Adrenal gland (tissue), 12 donors: Measurements from ENCODE around the gene B9D1. TPM values are rescaled to one million over a fixed set of nuclear protein-coding genes. Genes with fewer than 3 reads are reported as not detected.

Experiments used
- DNase-seq, 7 donors: peaks; one replicate each; pipeline ENCODE4 v3.0.0-alpha.2; 2019 to 2020
- H3K27ac ChIP-seq, 5 donors: fragments of 200-600 bp; sonication (generic) in 4 of 5; 1 replicate in 3 of 5; 2 replicates in 2 of 5; pipeline versions ENCODE4 v1.5.1 to v1.8.0; 2016 to 2020; ENCODE audit warnings: mild to moderate bottlenecking in 1 of 5
- H3K27me3 ChIP-seq: fragments of 200-600 bp; 2 replicates; pipeline ENCODE4 v1.8.0; 2021
- H3K36me3 ChIP-seq, 2 donors: fragments of 200-600 bp; replicated peaks in 1 of 2; 1 replicate in 1 of 2; 2 replicates in 1 of 2; pipeline versions ENCODE4 v1.5.1 to v1.8.0; 2018 to 2022
- H3K4me1 ChIP-seq, 2 donors: fragments of 200-600 bp; replicated peaks in 1 of 2; 1 replicate in 1 of 2; 2 replicates in 1 of 2; pipeline versions ENCODE4 v1.5.1 to v1.8.0; 2018 to 2021
- H3K4me3 ChIP-seq, 4 donors: fragments of 200-600 bp; sonication (generic) in 3 of 4; one replicate each; pipeline ENCODE4 v1.5.1; 2016 to 2018
- H3K9me3 ChIP-seq, 3 donors: fragments of 200-600 bp; sonication (generic) in 1 of 3; replicated peaks in 1 of 3; 1 replicate in 2 of 3; 2 replicates in 1 of 3; pipeline versions ENCODE4 v1.5.1 to v1.8.0; 2016 to 2021
- POLR2A ChIP-seq, 2 donors: fragments of 450-650 bp; IDR thresholded peaks; one replicate each; pipeline ENCODE4 v1.6.1; 2017; ENCODE audit warnings: antibody characterized with exemption in 2 of 2, mild to moderate bottlenecking in 2 of 2, moderate library complexity in 1 of 2
- WGBS, 4 donors: extraction: QIAGEN DNeasy Blood & Tissue Kit in 2 of 4; methylation state at CpG; one replicate each; pipeline versions ENCODE4 v1.1.5 to v1.1.7; 2013 to 2017; 5-methylcytosine and 5-hydroxymethylcytosine counted together
- intact Hi-C, 2 donors: fragments of 100-400 bp; cut with DNase I; formaldehyde crosslinking; loops; one replicate each; pipeline versions ENCODE4 v1.14.1 to v1.15.0; 2022 to 2023
- polyA plus RNA-seq, 3 donors: library from polyadenylated mRNA; stranded (reverse); fragments of 200-250 nt in 2 of 3; fragments of 350-450 nt in 1 of 3; fragmentation: Illumina TruSeq in 1 of 3; extraction: RNeasy Lipid Tissue Mini Kit (QIAGEN cat#74804) in 1 of 3; gene quantifications; one replicate each; pipeline ENCODE4 v1.2.3, GENCODE V29; 2013 to 2014
- total RNA-seq, 9 donors: library from RNA; depleted of rRNA in 4 of 9; stranded (reverse); fragments of >200 nt in 4 of 9; fragments of 120-200 nt in 1 of 9; fragmentation: NEBNext Ultra II Directional in 1 of 9; extraction: Animal tissue kit (Norgen Biotek cat#: 25700) in 1 of 9; gene quantifications; one replicate each; pipeline versions ENCODE4 v1.1.0 to v1.2.4, GENCODE V29; 2013 to 2023
- TF ChIP-seq, protein P1 (sequence below), 6 experiments: fragments of 450-650 bp in 4 of 6; fragments of 200-600 bp in 2 of 6; sonication (generic) in 1 of 6; IDR thresholded peaks; 1 replicate in 5 of 6; 2 replicates in 1 of 6; pipeline versions ENCODE4 v1.5.1 to v1.8.0; 2016 to 2021; ENCODE audit warnings: antibody characterized with exemption in 6 of 6, mild to moderate bottlenecking in 2 of 6, moderate library complexity in 1 of 6
- donor health status: healthy with polysubstance abuse.
- donor health status: Bipolar disorder and iron deficiency.
- donor health status: DM: yes; HTN: yes; CAD: no.
- donor health status: DM: no; HTN: no; CAD: no.
- donor health status: DM: no; HTN: no; CAD: no.
- donor health status: DM: yes; HTN: yes; CAD: no.

Gene B9D1
- total and polyA plus RNA-seq, 12 donors, result 19.3 to 67.7 (median 30.1) TPM

DNA sequence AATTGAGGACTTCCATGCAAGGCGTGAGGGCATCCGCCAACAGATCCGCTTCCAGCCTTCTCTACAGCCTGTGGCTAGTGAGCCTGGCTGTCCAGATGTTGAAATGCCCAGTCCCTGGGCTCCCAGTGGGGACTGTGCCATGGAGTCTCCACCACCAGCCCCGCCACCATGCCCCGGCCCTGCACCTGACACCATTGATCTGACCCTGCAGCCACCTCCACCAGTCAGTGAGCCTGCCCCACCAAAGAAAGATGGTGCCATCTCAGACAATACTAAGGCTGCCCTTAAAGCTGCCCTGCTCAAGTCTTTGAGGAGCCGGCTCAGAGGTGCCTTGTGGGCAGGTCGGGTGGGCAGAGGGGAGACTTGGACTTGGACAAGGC, 18.8 kb upstream of the B9D1 start:
- intact Hi-C loops, result no loop called here
- no peak overlapping the region for H3K27ac ChIP-seq
- WGBS, 4 donors, result 83 to 95% (median 94%) methylated on average over 3 to 7 of the region's 7 CpGs
- TF ChIP-seq, protein P1, sequence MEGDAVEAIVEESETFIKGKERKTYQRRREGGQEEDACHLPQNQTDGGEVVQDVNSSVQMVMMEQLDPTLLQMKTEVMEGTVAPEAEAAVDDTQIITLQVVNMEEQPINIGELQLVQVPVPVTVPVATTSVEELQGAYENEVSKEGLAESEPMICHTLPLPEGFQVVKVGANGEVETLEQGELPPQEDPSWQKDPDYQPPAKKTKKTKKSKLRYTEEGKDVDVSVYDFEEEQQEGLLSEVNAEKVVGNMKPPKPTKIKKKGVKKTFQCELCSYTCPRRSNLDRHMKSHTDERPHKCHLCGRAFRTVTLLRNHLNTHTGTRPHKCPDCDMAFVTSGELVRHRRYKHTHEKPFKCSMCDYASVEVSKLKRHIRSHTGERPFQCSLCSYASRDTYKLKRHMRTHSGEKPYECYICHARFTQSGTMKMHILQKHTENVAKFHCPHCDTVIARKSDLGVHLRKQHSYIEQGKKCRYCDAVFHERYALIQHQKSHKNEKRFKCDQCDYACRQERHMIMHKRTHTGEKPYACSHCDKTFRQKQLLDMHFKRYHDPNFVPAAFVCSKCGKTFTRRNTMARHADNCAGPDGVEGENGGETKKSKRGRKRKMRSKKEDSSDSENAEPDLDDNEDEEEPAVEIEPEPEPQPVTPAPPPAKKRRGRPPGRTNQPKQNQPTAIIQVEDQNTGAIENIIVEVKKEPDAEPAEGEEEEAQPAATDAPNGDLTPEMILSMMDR (IDR thresholded peaks at IDR 0.05), result no peak
- no peak for TF ChIP-seq POLR2A (IDR thresholded peaks at IDR 0.05)
- no peak overlapping the region for H3K4me3 ChIP-seq
- H3K27me3 ChIP-seq, result no peaks in the 10 kb centered on the region
- peaks cover 0 to 53% of the 10 kb centered on the region in 2 donors for H3K36me3 ChIP-seq
- H3K9me3 ChIP-seq, result no peaks in the 10 kb centered on the region
- peak in 3 of 7 donors; percentile 10 to 45 (median 27) for DNase-seq
- H3K4me1 ChIP-seq, result peaks cover 16 to 45% of the 10 kb centered on the region in 2 donors

DNA sequence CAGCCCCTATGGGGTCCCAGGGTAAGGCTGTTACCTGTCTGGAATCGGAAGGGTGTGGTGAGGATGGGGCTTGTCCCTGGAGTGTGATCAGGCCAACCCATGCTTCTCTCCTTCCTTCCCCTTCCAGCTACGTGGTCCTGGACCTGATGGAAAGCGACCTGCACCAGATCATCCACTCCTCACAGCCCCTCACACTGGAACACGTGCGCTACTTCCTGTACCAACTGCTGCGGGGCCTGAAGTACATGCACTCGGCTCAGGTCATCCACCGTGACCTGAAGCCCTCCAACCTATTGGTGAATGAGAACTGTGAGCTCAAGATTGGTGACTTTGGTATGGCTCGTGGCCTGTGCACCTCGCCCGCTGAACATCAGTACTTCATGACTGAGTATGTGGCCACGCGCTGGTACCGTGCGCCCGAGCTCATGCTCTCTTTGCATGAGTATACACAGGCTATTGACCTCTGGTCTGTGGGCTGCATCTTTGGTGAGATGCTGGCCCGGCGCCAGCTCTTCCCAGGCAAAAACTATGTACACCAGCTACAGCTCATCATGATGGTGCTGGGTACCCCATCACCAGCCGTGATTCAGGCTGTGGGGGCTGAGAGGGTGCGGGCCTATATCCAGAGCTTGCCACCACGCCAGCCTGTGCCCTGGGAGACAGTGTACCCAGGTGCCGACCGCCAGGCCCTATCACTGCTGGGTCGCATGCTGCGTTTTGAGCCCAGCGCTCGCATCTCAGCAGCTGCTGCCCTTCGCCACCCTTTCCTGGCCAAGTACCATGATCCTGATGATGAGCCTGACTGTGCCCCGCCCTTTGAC, 18.2 kb upstream of the B9D1 start:
- H3K4me1 ChIP-seq, result peaks cover 10 to 38% of the 10 kb centered on the region in 2 donors
- TF ChIP-seq POLR2A (IDR thresholded peaks at IDR 0.05), result no peak
- TF ChIP-seq, protein P1 (IDR thresholded peaks at IDR 0.05), result no peak
- no peak overlapping the region for H3K27ac ChIP-seq
- intact Hi-C loops, result no loop called here
- 88 to 93% (median 91%) methylated on average over 13 to 29 of the region's 29 CpGs for WGBS, 4 donors
- H3K27me3 ChIP-seq, result no peaks in the 10 kb centered on the region
- no peaks in the 10 kb centered on the region for H3K9me3 ChIP-seq
- no peak overlapping the region for H3K4me3 ChIP-seq
- H3K36me3 ChIP-seq, result peaks cover 0 to 53% of the 10 kb centered on the region in 2 donors
- peak in 5 of 7 donors; percentile 12 to 56 (median 24) for DNase-seq

DNA sequence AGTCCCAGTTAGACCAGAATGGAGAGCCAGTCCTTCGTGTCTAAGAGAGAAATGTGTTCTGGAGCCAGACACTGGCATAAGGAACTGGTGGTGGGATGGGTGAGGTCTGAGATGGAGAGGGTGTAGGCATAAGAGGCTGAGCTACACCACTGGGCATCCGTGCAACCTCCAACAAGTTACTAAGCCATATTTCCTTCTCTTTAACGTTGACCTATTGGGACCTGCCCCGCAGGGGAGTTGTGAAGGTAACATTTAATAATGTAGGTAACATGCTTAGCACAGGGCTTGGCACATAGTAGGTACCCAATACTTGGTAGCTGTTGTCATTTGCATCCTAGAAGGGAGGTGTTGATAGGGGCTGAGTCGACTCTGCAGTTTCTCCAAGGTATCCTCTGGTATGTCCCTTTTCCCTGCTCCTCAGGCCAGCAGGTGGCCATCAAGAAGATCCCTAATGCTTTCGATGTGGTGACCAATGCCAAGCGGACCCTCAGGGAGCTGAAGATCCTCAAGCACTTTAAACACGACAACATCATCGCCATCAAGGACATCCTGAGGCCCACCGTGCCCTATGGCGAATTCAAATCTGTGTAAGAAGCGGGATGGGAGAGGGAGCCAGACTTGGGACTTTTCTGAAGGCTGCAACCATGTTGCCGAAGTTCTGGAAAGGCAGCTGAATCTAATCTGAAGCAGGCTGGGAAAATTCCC, 17.0 kb upstream of the B9D1 start:
- no peaks in the 10 kb centered on the region for H3K27me3 ChIP-seq
- no peak for TF ChIP-seq POLR2A (IDR thresholded peaks at IDR 0.05)
- TF ChIP-seq, protein P1 (IDR thresholded peaks at IDR 0.05), result no peak
- 78 to 83% (median 80%) methylated on average over 13 of the region's 13 CpGs for WGBS, 4 donors
- intact Hi-C loops, result no loop called here
- peaks cover 9 to 27% of the 10 kb centered on the region in 2 donors for H3K4me1 ChIP-seq
- no peaks in the 10 kb centered on the region for H3K9me3 ChIP-seq
- DNase-seq, result peak in 6 of 7 donors; percentile 8 to 57 (median 18)
- peak overlapping the region in 2 of 5 donors; percentile 96 to 98 for H3K27ac ChIP-seq
- peak overlapping the region in 2 of 4 donors; percentile 59 to 82 for H3K4me3 ChIP-seq
- peaks cover 0 to 52% of the 10 kb centered on the region in 2 donors for H3K36me3 ChIP-seq
